ENCODE data around the gene CTNNA1. TPM values are rescaled to one million over a fixed set of nuclear protein-coding genes. Genes with fewer than 3 reads are reported as not detected.
A peak's percentile ranks its signal among the peaks of the same experiment; 100 is the strongest.
"Not testable (repeated sequence)": the region's sequence is repeated elsewhere in the genome, so short reads cannot be mapped to it uniquely, and the experiment has no call there.

The CTNNA1 gene
- total RNA-seq, 4 donors from 2014 or later: 256 to 405 (median 341) TPM

- Histone ChIP-seq H3K36me3 (no peaks in the 10 kb centered on the region), H3K4me1 (peaks cover 9 to 16% of the 10 kb centered on the region in 2 donors), H3K27me3 (no peaks in the 10 kb centered on the region), H3K9me3 (no peaks in the 10 kb centered on the region), H3K4me3 (replicated peaks in 1 of 3) (no peak overlapping the region), H3K27ac (peak overlapping the region in 2 of 3 donors; percentile 25 to 47)
- no peak for DNase-seq
- no peak for TF ChIP-seq POLR2A (IDR thresholded peaks at IDR 0.05)
- TF ChIP-seq CTCF (IDR thresholded peaks at IDR 0.05): no peak
- intact Hi-C loops (cut with DNase I): no loop called here
- 63 to 64% methylated on average over 5 of the region's 5 CpGs for WGBS, 2 donors
Measured at GRCh38 chr5:138724470-138725146, 28.6 kb upstream of the CTNNA1 start.

GRCh38 chr5:138725153-138725817 lies 27.9 kb upstream of the CTNNA1 start:
- no peaks in the 10 kb centered on the region for H3K9me3 ChIP-seq
- H3K36me3 ChIP-seq: no peaks in the 10 kb centered on the region
- no peaks in the 10 kb centered on the region for H3K27me3 ChIP-seq
- intact Hi-C loops (cut with DNase I): no loop called here
- TF ChIP-seq CTCF (IDR thresholded peaks at IDR 0.05): peak in 4 of 6 experiments; percentile 34 to 46 (median 38)
- peak in 1 of 2 donors; percentile 23 for TF ChIP-seq POLR2A (IDR thresholded peaks at IDR 0.05)
- H3K4me1 ChIP-seq: peaks cover 9 to 16% of the 10 kb centered on the region in 2 donors
- peak; percentile 66 to 67 for DNase-seq
- peak overlapping the region in 2 of 3 donors; percentile 25 to 47 for H3K27ac ChIP-seq
- WGBS, 2 donors: 53% methylated on average over 12 of the region's 12 CpGs
- H3K4me3 ChIP-seq (replicated peaks in 1 of 3): no peak overlapping the region

- TF ChIP-seq CTCF (IDR thresholded peaks at IDR 0.05): no peak
- TF ChIP-seq POLR2A (IDR thresholded peaks at IDR 0.05): no peak
- H3K4me3 ChIP-seq (replicated peaks in 1 of 3): no peak overlapping the region
- no peaks in the 10 kb centered on the region for H3K27me3 ChIP-seq
- H3K27ac ChIP-seq: peak overlapping the region in 2 of 3 donors; percentile 25 to 47
- DNase-seq: peak in 1 of 2 donors; percentile 12
- WGBS, 2 donors: 79 to 83% methylated on average over 6 of the region's 6 CpGs
- intact Hi-C loops (cut with DNase I): no loop called here
- no peaks in the 10 kb centered on the region for H3K9me3 ChIP-seq
- H3K36me3 ChIP-seq: no peaks in the 10 kb centered on the region
- H3K4me1 ChIP-seq: peaks cover 9 to 16% of the 10 kb centered on the region in 2 donors
Measured at GRCh38 chr5:138725818-138726416, 27.3 kb upstream of the CTNNA1 start.

DNA sequence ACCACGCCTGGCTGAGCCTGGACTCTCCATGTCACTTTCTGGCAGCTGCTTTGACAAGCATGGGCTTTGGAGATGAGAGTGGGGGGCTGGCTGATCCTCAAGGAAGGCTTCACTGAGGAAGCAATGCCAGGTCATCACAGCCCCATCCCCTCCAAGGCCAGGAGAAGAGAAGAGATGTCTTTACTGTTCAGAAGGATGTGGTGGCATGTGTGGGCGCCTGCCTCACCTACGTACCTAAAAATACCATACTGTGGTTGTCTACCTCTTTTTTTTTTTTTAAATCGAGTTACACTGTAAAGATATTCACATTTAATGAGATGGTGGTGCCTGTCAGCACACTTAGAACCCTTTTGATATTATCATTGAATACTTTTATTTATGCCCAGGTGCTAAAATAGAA lies 26.4 kb upstream of the CTNNA1 start:
- 89 to 95% methylated on average over 4 of the region's 4 CpGs for WGBS, 2 donors
- no peak overlapping the region for H3K27ac ChIP-seq
- H3K36me3 ChIP-seq: no peaks in the 10 kb centered on the region
- intact Hi-C loops (cut with DNase I): no loop called here
- H3K27me3 ChIP-seq: no peaks in the 10 kb centered on the region
- no peaks in the 10 kb centered on the region for H3K9me3 ChIP-seq
- TF ChIP-seq POLR2A (IDR thresholded peaks at IDR 0.05) (no peak), CTCF (IDR thresholded peaks at IDR 0.05) (no peak)
- H3K4me1 ChIP-seq: peaks cover 9 to 16% of the 10 kb centered on the region in 2 donors
- no peak for DNase-seq
- H3K4me3 ChIP-seq (replicated peaks in 1 of 3): no peak overlapping the region

DNA sequence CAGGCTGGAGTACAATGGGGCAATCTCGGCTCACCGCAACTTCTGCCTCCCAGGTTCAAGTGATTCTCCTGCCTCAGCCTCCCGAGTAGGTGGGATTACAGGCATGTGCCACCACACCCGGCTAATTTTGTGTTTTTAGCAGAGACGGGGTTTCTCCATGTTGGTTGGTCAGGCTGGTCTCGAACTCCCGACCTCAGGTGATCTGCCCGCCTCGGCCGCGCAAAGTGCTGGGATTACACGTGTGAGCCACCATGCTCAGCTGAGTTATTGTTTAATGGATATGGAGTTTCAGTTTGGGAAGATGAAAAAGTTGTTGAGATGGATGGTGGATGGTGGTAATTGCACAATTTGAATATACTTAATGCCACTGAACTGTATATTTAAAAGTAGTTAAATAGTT lies 22.7 kb upstream of the CTNNA1 start:
- H3K9me3 ChIP-seq; H3K4me3 ChIP-seq (replicated peaks in 1 of 3); intact Hi-C loops (cut with DNase I); H3K36me3 ChIP-seq; H3K27ac ChIP-seq; H3K27me3 ChIP-seq; DNase-seq; H3K4me1 ChIP-seq: not testable (repeated sequence)
- WGBS, 2 donors: 90 to 92% methylated on average over 12 of the region's 12 CpGs

Data from thyroid gland (tissue), 4 donors.